Neural cell (in vitro differentiated cells): ENCODE data around the gene RAD51B. TPM values are rescaled to one million over a fixed set of nuclear protein-coding genes. Genes with fewer than 3 reads are reported as not detected.

Experiments used
- H2AFZ ChIP-seq: fragments of 200-600, 300-800 bp; sonication (generic), shearing (Covaris generic); 2 replicates; pipeline ENCODE4 v1.6.0; 2014; ENCODE audit warnings: low read depth, mild to moderate bottlenecking, antibody characterized with exemption, low read length, moderate library complexity
- H3F3A ChIP-seq: fragments of 200-600 bp; shearing (Covaris generic); 2 replicates; pipeline ENCODE4 v1.6.1; 2016; ENCODE audit warnings: mild to moderate bottlenecking, moderate library complexity, mixed read lengths, antibody characterized with exemption, low read length; ENCODE audit not compliant: insufficient read depth, poor library complexity, severe bottlenecking
- H3K27ac ChIP-seq: fragments of 200-600, 300-800 bp; sonication (generic), shearing (Covaris generic); 2 replicates; pipeline ENCODE4 v1.5.1; 2014; ENCODE audit warnings: mild to moderate bottlenecking, low read length, moderate library complexity
- H3K27me3 ChIP-seq: fragments of 300-800, 200-600 bp; sonication (generic), shearing (Covaris generic); 2 replicates; pipeline ENCODE4 v1.6.0; 2014; ENCODE audit warnings: mild to moderate bottlenecking, low read depth, low read length, moderate library complexity; ENCODE audit not compliant: insufficient read depth
- H3K36me3 ChIP-seq: fragments of 300-800, 200-600 bp; sonication (generic), shearing (Covaris generic); 2 replicates; pipeline ENCODE4 v1.5.1; 2014; ENCODE audit warnings: mild to moderate bottlenecking, antibody characterized with exemption, low read length, moderate library complexity; ENCODE audit not compliant: insufficient read depth
- H3K4me2 ChIP-seq: fragments of 300-800, 200-600 bp; sonication (generic), shearing (Covaris generic); 2 replicates; pipeline ENCODE4 v1.6.0; 2014; ENCODE audit warnings: mild to moderate bottlenecking, low read length
- H3K4me3 ChIP-seq: fragments of 300-800, 200-600 bp; sonication (generic), shearing (Covaris generic); 2 replicates; pipeline ENCODE4 v1.5.1; 2014; ENCODE audit warnings: mild to moderate bottlenecking, low read length, moderate library complexity
- H3K79me2 ChIP-seq: fragments of 200-600 bp; shearing (Covaris generic); replicated peaks from 2 replicates; pipeline ENCODE4 v1.6.0; 2014; ENCODE audit warnings: mild to moderate bottlenecking, low read length, moderate library complexity; ENCODE audit not compliant: insufficient read depth
- H3K9ac ChIP-seq: fragments of 300-800, 200-600 bp; sonication (generic), shearing (Covaris generic); 2 replicates; pipeline ENCODE4 v1.6.1; 2016; ENCODE audit warnings: mild to moderate bottlenecking, low read length, mixed read lengths
- H3K9me2 ChIP-seq: fragments of 200-600 bp; shearing (Covaris generic); 2 replicates; pipeline ENCODE4 v1.6.1; 2016; ENCODE audit warnings: mild to moderate bottlenecking, low read length, mixed read lengths; ENCODE audit not compliant: insufficient read depth
- H3K9me3 ChIP-seq: fragments of 200-600, 300-800 bp; sonication (generic), shearing (Covaris generic); 2 replicates; pipeline ENCODE4 v1.6.1; 2016; ENCODE audit warnings: mild to moderate bottlenecking, mixed run types, low read length, moderate library complexity, mixed read lengths
- H4K20me1 ChIP-seq: fragments of 200-600 bp; shearing (Covaris generic); 2 replicates; pipeline ENCODE4 v1.6.1; 2016; ENCODE audit warnings: mild to moderate bottlenecking, mixed run types; ENCODE audit not compliant: insufficient read depth
- CTCF ChIP-seq: fragments of 450-650 bp; IDR thresholded peaks from 2 replicates; pipeline ENCODE4 v1.5.1; 2014; ENCODE audit warnings: antibody characterized with exemption, mild to moderate bottlenecking, moderate library complexity; ENCODE audit not compliant: poor library complexity, severe bottlenecking
- EP300 ChIP-seq: fragments of 450-650 bp; conservative IDR thresholded peaks from 2 replicates; pipeline ENCODE4 v1.6.1; 2014; ENCODE audit warnings: antibody characterized with exemption, mild to moderate bottlenecking, moderate library complexity; ENCODE audit not compliant: poor library complexity, severe bottlenecking
- EZH2 ChIP-seq: fragments of 200-600, 300-800 bp; shearing (Covaris generic), sonication (generic); IDR thresholded peaks from 2 replicates; pipeline ENCODE4 v1.6.1; 2014; ENCODE audit warnings: antibody characterized with exemption, low read length, borderline replicate concordance, mild to moderate bottlenecking; ENCODE audit not compliant: insufficient read depth, poor library complexity, severe bottlenecking
- MXI1 ChIP-seq: fragments of 450-650 bp; conservative IDR thresholded peaks from 2 replicates; pipeline ENCODE4 v1.6.1; 2014; ENCODE audit warnings: antibody characterized with exemption, mild to moderate bottlenecking; ENCODE audit not compliant: poor library complexity, severe bottlenecking
- POLR2AphosphoS5 ChIP-seq: IDR thresholded peaks from 2 replicates; pipeline ENCODE4 v1.6.1; 2012
- RAD21 ChIP-seq: fragments of 450-650 bp; conservative IDR thresholded peaks from 2 replicates; pipeline ENCODE4 v1.6.1; 2014; ENCODE audit warnings: antibody characterized with exemption, mild to moderate bottlenecking, moderate library complexity
- REST ChIP-seq: IDR thresholded peaks from 2 replicates; pipeline ENCODE4 v1.6.1; 2012; ENCODE audit warnings: borderline replicate concordance
- SMC3 ChIP-seq: fragments of 450-650 bp; conservative IDR thresholded peaks from 2 replicates; pipeline ENCODE4 v1.6.1; 2014; ENCODE audit warnings: antibody characterized with exemption, mild to moderate bottlenecking, moderate library complexity; ENCODE audit not compliant: poor library complexity
- TAF1 ChIP-seq: IDR thresholded peaks from 2 replicates; pipeline ENCODE4 v1.6.1; 2012; ENCODE audit warnings: low read depth
- polyA plus RNA-seq: library from polyadenylated mRNA; depleted of rRNA; stranded (reverse); fragments of >200 nt; gene quantifications from 2 replicates; pipeline ENCODE4 v1.2.3, GENCODE V29; 2014

The RAD51B gene
- polyA plus RNA-seq, 1 donor from 2014 or later: 3.1 TPM

GRCh38 chr14:67944605-67945004, 125.0 kb downstream of the RAD51B start:
- H4K20me1 ChIP-seq: no peaks in the 10 kb centered on the region
- no peak overlapping the region for H2AFZ ChIP-seq
- no peak overlapping the region for H3K4me3 ChIP-seq
- no peaks in the 10 kb centered on the region for H3K9me2 ChIP-seq
- H3K79me2 ChIP-seq: no peaks in the 10 kb centered on the region
- no peaks in the 10 kb centered on the region for H3K27me3 ChIP-seq
- no peaks in the 10 kb centered on the region for H3F3A ChIP-seq
- H3K9ac ChIP-seq: no peak overlapping the region
- no peak overlapping the region for H3K27ac ChIP-seq
- TF ChIP-seq RAD21 (no peak), CTCF (no peak), MXI1 (no peak), TAF1 (no peak)
- H3K36me3 ChIP-seq: no peaks in the 10 kb centered on the region
- no peak overlapping the region for H3K4me2 ChIP-seq
- peaks cover 2% of the 10 kb centered on the region for H3K9me3 ChIP-seq

GRCh38 chr14:67949771-67950170, 130.2 kb downstream of the RAD51B start:
- Histone ChIP-seq H3K27ac (no peak overlapping the region), H3K9me2 (no peaks in the 10 kb centered on the region), H3K9me3 (peaks cover 2% of the 10 kb centered on the region), H3K9ac (no peak overlapping the region), H4K20me1 (no peaks in the 10 kb centered on the region), H3K36me3 (no peaks in the 10 kb centered on the region), H3K27me3 (no peaks in the 10 kb centered on the region), H2AFZ (no peak overlapping the region), H3K4me2 (no peak overlapping the region), H3K79me2 (no peaks in the 10 kb centered on the region), H3F3A (no peaks in the 10 kb centered on the region), H3K4me3 (no peak overlapping the region)
- no peak for TF ChIP-seq RAD21
- TF ChIP-seq SMC3: no peak
- no peak for TF ChIP-seq POLR2AphosphoS5
- no peak for TF ChIP-seq EP300
- TF ChIP-seq REST: no peak
- TF ChIP-seq MXI1: no peak
- TF ChIP-seq CTCF: no peak
- no peak for TF ChIP-seq TAF1
- no peak for TF ChIP-seq EZH2
